Measurements from ENCODE around the gene SAP30BP. TPM values are rescaled to one million over a fixed set of nuclear protein-coding genes. Genes with fewer than 3 reads are reported as not detected.

Gene SAP30BP
- polyA plus RNA-seq, 2 of the 4 experiments (the other 2 are of a cell fraction) = 103 to 139 TPM

DNA sequence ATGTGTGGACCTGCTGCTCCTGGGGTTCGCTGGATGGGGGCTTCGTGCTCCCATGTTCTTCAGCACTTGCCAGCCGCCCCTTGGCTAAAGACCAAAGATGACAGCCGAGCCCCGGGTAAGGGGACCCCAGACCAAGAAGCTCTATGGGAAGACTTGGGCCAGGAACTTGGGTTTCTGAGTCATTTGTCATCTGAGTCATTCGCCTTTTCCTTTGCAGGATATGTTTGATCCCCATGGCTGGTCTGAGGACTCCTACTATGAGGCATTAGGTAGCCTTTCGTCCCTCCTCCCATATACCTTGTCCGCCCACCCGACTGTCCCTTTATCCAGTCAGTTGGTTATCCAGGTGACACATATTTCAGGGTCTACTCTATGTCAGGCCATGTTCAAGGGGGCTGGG is 36.5 kb downstream of the SAP30BP start:
- Histone ChIP-seq H3K9me3 (no peaks in the 10 kb centered on the region), H3K4me1 (peaks cover 83% of the 10 kb centered on the region), H3K4me2 (no peak overlapping the region), H3K27ac (peak overlapping the region; percentile 93; a peak in 5 of 6 replicates), H3K4me3 (no peak overlapping the region)
- ChIA-PET POLR2A (no interaction called here), CTCF (interaction anchor here (0.6 to 9.9 kb wide), 6 partner anchors 17 to 381 kb away, joined by 3 to 116 read pairs (median 16); partner anchors contain the start of genes ITGB4 and SMIM5)
- TF ChIP-seq JUN (IDR thresholded peaks at IDR 0.05) = no peak
- TF ChIP-seq POLR2AphosphoS2 (conservative IDR thresholded peaks at IDR 0.05; ENCODE audit: low read length) = no peak
- TF ChIP-seq, protein P1, sequence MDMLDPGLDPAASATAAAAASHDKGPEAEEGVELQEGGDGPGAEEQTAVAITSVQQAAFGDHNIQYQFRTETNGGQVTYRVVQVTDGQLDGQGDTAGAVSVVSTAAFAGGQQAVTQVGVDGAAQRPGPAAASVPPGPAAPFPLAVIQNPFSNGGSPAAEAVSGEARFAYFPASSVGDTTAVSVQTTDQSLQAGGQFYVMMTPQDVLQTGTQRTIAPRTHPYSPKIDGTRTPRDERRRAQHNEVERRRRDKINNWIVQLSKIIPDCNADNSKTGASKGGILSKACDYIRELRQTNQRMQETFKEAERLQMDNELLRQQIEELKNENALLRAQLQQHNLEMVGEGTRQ (IDR thresholded peaks at IDR 0.05) = no peak
- no peak for TF ChIP-seq HDAC2 (IDR thresholded peaks at IDR 0.05)
- no peak for TF ChIP-seq EHMT2 (IDR thresholded peaks at IDR 0.05; ENCODE audit: low read depth)
- TF ChIP-seq RAD21 (conservative IDR thresholded peaks at IDR 0.05 in 1 of 2, IDR thresholded peaks at IDR 0.05 in 1 of 2) = no peak
- TF ChIP-seq RARB (CRISPR knock-in tag; IDR thresholded peaks at IDR 0.05) = no peak
- no peak for TF ChIP-seq TP53 (CRISPR knock-in tag; IDR thresholded peaks at IDR 0.05)
- no peak for TF ChIP-seq ZNF302 (CRISPR knock-in tag; IDR thresholded peaks at IDR 0.05)
- no peak for TF ChIP-seq FOSL2 (IDR thresholded peaks at IDR 0.05)
- no peak for TF ChIP-seq FOSL2 (CRISPR knock-in tag; IDR thresholded peaks at IDR 0.05)
- no peak for TF ChIP-seq KDM1A (IDR thresholded peaks at IDR 0.05; ENCODE audit: low read depth)
- no peak for TF ChIP-seq BHLHE40 (IDR thresholded peaks at IDR 0.05; ENCODE audit: low read depth, low read length)
- TF ChIP-seq NR3C1 (IDR thresholded peaks at IDR 0.05) = no peak
- TF ChIP-seq EHF (CRISPR knock-in tag; IDR thresholded peaks at IDR 0.05) = no peak
- no peak for TF ChIP-seq SREBF2 (IDR thresholded peaks at IDR 0.05)
- no peak for TF ChIP-seq CHD4 (IDR thresholded peaks at IDR 0.05; ENCODE audit: borderline replicate concordance)
- no peak for TF ChIP-seq GATA3 (IDR thresholded peaks at IDR 0.05; ENCODE audit: borderline replicate concordance)
- TF ChIP-seq, protein P2, sequence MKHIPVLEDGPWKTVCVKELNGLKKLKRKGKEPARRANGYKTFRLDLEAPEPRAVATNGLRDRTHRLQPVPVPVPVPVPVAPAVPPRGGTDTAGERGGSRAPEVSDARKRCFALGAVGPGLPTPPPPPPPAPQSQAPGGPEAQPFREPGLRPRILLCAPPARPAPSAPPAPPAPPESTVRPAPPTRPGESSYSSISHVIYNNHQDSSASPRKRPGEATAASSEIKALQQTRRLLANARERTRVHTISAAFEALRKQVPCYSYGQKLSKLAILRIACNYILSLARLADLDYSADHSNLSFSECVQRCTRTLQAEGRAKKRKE (CRISPR knock-in tag; IDR thresholded peaks at IDR 0.05; ENCODE audit: low read depth) = no peak
- no peak for TF ChIP-seq RCOR1 (IDR thresholded peaks at IDR 0.05; ENCODE audit: low read depth, low read length)
- no peak for TF ChIP-seq EP300 (IDR thresholded peaks at IDR 0.05)
- WGBS (ENCODE audit: missing lambda C conversion rate) = 88% methylated on average over 9 of the region's 9 CpGs
- no peak for DNase-seq (ENCODE audit: low read depth in 1 of 2, low spot score in 1 of 2)
- FAIRE-seq = no peak
- no peak for ATAC-seq

DNA sequence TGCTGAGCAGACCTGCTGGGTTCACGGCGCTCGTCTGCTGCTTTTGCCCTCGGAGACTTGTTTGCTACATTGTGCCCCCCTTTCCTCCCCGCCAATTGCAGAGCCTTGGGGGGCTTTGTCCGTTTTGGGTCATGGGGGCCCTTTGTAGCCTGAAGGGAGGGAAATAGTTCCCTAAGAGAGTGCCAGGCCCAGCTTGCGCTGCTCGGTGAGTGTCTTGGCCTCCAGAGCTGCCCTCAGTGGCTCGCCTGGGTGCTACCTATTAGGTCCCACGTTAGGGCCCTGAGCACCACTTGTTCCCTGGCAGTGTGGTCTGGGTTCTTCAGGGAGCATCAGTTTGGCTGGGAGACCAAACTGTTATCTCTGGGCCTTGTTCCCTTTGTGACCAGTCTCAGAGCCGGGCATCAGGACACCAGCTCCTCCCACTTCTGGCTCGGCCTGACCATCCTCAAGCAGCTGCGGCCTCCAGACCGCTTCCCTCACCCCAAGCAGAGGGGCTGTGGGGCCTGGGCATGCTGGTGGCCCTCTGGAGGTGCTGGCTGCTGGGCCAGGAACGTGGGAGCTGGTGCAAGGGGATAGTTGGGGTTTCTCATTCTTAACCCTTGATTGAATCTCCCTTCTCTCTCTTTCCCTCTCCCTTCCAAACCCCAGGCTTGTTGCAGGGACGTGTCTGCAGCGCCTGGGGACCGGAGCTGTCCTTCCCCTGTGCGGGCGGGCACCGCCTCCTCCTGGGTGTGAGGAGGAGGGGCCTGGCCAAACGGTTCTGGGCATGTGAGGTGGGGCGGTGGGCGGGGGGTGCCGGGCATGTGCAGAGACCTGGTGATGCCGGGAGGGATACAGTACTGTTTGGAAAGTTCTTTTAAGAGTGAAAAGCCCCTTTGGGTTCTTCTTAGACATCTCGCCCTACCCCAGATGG is 38.1 kb downstream of the SAP30BP start:
- DNase-seq (ENCODE audit: low read depth in 1 of 2, low spot score in 1 of 2) = no peak
- TF ChIP-seq ESRRA (IDR thresholded peaks at IDR 0.05; ENCODE audit: borderline replicate concordance, low read length) (no peak), MAZ (IDR thresholded peaks at IDR 0.05; ENCODE audit: borderline replicate concordance, low read depth, low read length) (no peak), HOXB13 (CRISPR knock-in tag; IDR thresholded peaks at IDR 0.05; ENCODE audit: low read depth) (no peak), HDAC2 (IDR thresholded peaks at IDR 0.05) (no peak), POLR2A (IDR thresholded peaks at IDR 0.05; ENCODE audit: low read length) (no peak), GATA3 (IDR thresholded peaks at IDR 0.05; ENCODE audit: borderline replicate concordance) (no peak), HOXB5 (CRISPR knock-in tag; IDR thresholded peaks at IDR 0.05) (no peak), EP300 (IDR thresholded peaks at IDR 0.05) (no peak), ZFP36 (IDR thresholded peaks at IDR 0.05; ENCODE audit: borderline replicate concordance, partially characterized antibody) (no peak), ZC3H11A (IDR thresholded peaks at IDR 0.05) (no peak)
- TF ChIP-seq, protein P3, sequence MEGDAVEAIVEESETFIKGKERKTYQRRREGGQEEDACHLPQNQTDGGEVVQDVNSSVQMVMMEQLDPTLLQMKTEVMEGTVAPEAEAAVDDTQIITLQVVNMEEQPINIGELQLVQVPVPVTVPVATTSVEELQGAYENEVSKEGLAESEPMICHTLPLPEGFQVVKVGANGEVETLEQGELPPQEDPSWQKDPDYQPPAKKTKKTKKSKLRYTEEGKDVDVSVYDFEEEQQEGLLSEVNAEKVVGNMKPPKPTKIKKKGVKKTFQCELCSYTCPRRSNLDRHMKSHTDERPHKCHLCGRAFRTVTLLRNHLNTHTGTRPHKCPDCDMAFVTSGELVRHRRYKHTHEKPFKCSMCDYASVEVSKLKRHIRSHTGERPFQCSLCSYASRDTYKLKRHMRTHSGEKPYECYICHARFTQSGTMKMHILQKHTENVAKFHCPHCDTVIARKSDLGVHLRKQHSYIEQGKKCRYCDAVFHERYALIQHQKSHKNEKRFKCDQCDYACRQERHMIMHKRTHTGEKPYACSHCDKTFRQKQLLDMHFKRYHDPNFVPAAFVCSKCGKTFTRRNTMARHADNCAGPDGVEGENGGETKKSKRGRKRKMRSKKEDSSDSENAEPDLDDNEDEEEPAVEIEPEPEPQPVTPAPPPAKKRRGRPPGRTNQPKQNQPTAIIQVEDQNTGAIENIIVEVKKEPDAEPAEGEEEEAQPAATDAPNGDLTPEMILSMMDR (IDR thresholded peaks at IDR 0.05) = no peak
- CTCF ChIA-PET = interaction anchor here (1.1 to 9.9 kb wide), 5 partner anchors 15 to 71 kb away, joined by 3 to 116 read pairs (median 28); partner anchors contain the start of genes GALK1, ITGB4 and SMIM5
- POLR2A ChIA-PET = interaction anchor here (0.6 to 1.5 kb wide), 3 partner anchors 12 to 150 kb away, joined by 3 to 10 read pairs (median 5); partner anchors contain the start of gene WBP2
- Histone ChIP-seq H3K4me2 (no peak overlapping the region; the same call in 2 of the 3 replicates), H3K9me3 (no peaks in the 10 kb centered on the region), H3K4me1 (peaks cover 69% of the 10 kb centered on the region), H3K4me3 (no peak overlapping the region), H3K27ac (peak overlapping the region; percentile 93)
- no peak for ATAC-seq
- FAIRE-seq = no peak
- WGBS (ENCODE audit: missing lambda C conversion rate) = 91% methylated on average over 26 of the region's 27 CpGs

All from A549 (cell line).